HG03064 (cell line): ENCODE data around the gene SKOR2.

Source experiments
- ATAC-seq: cut with Tn5 transposase; IDR thresholded peaks from one replicate; pipeline ENCODE4 v1.9.1; 2021; ENCODE audit warnings: low read depth; ENCODE audit not compliant: unreplicated experiment

The SKOR2 gene

DNA sequence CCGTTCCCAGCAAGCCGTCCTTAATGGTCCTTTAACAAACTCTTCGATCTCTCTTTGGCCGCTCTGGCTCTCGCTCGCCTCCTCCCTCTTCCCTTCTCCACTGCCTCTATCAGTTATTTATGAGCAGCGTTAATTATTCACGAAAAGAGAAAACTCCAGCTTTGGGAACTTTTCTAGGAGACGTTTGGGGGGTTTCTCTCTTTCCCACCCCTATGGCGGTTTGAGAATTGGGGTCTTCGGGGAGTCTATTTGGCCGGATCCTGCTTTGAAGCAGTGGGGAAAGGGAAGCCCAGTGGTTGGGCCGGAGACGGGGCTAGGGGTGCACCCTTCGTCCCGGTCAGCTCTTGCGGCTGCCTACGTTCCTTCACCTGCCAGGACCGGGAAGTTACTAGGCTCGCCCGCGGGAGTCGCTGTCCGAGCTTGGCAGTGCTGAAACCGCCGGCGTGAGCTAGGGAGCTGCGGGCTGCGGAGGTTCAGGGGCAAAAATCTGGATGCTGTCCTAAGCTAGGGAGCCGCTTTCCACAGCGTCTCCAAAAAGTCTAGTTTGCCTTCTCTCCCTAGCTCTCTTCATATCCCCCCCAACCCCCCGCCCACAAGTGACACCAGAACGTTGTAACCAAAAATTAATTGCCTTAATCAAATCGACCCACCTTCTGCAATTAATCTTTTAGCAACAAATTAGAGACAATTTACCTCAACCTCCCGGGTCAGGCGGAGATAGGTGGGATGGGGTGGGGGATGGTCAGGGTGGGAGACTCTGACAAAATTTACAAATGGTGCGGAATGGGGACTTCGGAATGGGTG, 8.9 kb upstream of the SKOR2 start:
- no peak for ATAC-seq

DNA sequence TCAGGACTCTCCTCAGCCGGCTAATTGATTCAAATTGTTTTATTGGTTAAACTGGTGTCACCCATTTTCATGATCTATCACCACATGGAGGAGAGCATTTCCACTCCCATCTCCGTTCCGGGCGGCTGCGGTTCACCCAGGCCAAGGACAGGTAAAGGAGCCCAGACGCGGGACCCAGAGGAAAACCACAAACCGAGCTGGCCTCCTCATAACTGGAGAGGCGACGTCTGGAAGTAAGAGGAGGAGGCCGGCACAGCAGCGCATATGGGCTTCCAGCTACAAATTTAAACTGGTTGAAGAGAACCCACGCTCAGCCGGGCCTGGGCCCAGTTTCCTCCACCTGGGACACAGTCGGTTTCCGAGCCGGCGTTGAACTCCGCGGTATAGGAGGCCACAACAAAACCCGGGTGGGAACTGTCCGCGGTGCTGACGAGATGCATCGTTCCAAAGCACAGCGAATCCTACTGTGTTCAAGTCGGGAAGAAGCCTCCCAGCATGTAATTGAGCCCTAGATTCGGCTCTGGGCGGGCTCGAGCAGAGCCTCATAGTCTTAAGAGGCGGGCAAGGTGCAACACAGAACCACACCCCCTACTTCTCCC, 3.0 kb upstream of the SKOR2 start:
- ATAC-seq: no peak

DNA sequence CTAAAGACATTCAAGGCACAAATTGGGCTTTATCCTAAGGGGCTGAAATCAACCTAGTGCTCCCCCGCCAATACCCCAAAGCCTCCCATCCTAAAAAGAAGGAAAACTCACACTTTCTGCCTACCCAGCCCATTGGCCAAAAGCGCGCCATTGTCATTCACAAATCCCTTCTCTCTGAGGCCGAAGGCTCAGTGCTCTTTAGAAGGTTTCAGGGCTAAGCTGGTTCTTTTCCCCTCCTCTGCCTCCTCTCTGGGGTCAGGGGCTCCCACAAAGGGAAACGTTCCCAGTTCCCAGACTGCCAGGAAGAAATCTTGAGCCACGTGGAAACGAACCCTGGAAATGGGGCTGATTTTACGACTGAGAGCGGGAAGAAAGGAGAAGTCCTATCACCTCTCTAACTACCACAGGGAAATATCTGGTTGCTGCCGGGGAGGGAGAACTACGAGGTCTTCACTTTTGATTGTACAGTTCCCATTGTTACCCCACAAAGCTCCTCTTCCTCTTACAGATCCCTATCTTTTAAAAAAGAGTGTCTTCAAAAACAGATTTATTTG, 1.7 kb upstream of the SKOR2 start:
- no peak for ATAC-seq

DNA sequence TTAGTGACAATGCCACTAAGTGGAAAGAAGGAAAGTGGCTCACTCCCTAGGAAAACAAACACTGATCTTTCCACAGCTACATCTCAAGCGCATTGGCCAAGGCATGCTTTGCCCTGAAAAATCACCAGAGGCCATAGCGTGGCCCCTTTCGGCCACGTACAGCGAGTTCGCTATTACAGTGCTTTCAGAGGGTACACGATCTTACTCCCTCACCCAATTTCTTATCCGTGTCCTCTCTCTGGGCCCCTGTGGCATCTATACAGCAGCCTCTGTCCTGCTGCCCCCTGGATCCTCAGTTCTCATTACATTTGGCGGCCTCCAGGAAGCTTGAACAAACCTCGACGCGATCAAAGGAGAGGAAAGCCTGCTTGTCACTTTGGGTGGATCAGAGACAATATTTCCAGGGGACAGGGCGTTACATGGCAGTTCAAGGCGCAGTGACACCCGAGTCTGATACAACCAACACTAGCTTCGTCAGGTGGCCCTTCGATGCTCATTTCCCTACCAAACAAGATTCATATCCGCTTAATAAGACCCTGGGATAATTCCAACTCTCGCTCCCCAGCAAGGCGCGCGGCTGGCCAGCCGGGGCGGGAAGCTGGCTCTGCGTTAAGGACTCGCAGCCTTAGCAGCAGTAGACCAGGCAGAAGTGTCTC, 941 bp downstream of the SKOR2 start:
- no peak for ATAC-seq

DNA sequence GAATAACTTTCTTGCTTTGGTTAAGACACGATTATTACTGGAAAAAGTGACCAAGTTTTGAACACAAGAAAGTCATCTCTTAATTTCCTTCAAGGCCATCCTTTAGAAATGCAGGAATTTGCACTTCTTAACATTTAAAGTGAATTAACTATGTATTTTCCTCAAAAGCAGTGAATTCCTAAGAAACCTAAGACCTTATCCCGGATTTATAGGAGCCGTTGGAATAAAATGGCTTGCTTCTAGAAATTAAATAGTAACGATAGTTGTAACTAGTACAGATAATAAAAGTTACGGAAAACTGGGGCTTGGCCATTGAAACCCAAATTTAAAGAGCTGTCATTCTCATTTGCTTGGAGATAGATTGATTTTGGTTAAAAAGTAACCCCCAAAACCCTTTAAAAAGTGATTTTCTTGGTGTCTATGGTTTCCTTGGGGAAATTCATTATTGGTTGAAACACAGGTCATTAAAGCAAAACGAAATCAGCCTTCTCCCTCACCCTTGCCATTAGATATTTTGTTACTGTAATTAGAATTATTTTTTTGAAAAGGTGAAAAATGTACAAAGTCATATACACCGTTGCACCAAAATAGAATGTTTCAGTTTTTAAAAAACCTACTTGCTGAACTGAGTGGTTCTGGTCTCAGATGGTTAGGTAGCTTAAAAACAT, 2.0 kb downstream of the SKOR2 start:
- no peak for ATAC-seq

DNA sequence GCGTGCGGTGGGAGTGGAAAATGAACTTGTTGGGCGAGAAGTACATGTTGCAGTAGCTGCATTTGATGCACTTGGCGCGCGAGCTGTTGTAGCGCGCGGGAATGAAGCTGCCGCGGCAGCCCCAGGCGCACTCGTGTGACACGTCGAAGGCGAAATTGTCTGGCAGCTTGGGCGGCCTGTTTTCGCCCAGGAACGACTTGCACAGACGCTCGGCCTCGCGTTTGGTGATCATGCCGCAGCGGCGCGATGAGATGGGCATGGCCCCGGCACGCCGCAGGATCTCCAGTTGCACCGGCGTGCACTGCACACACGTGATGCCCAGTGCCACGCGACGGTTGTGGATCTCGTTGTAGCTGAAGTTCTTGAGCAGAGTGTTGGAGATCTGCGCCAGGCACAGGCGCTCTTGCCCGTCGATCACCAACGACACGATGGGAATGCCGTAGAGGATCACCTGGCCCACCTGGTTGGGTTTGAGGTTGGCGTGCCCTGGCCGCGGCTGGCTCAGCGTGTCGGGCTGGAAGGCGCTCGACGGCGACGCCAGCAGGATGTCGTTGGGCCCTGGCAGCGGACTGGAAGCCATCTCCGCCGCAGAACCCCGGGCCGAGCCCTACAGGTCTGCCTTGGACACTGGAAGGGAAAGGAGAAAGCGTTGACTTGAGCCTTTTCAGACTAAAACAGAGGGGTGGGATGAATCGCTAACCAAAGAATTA, 2.7 kb downstream of the SKOR2 start:
- no peak for ATAC-seq

DNA sequence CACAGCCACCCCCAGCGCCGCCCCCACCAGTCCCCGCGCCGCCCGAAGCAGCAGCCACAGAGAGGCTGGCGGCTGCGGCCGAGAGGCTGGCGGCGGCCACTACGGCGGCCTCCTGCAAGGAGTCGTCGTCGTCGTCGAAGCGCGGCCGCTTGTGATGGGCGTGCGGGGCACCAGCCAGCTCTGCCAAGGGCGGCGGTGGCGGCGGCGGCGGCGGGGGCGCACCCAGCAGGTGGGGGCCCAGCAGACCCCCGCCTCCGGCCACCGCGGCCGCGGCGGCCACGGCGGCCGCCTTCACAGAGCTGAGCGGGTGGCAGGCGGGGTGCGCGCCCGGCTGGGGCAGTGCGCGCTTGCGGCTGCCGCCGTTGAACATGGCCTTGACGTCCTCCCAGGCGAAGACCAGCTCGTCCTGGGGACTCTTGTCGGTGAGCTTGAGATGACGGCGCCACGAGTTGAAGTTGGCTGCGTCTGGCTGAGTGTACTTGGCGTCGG, 3.3 kb downstream of the SKOR2 start:
- ATAC-seq: no peak

DNA sequence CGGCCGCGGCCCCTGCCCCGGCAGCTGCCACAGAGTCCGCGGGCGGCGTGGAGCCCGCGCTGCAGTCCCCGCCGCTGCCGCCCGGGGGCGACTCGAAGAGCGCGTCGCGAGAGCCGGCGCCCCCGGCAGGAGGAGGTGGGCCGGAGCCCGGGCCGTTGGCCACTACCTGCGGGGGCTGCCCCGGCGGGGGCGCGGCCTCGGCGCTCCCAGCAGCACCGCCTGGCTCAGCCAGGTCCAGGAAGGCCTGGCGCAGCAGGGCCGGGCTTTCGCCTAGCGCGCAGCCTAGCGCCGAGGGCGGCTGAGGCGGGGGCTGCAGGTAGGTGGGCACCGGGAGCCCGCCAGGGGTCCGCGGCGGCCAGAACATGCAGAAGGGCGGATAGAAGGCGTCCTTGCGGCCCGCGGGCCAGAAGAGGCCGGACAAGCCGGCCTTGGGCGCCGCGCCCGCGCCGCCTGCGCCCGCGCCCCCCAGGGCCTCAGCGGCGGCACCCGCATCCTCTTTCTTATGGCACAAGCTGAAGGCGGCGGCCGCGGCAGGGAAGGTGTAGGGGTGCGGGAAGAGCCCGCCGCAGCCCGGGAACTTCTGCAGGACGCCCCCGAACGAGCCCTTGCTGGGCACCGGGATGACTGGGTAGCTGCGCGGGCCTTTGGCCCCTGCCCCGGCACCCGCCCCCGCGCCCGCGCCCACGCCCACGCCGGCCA, 3.9 kb downstream of the SKOR2 start:
- no peak for ATAC-seq

DNA sequence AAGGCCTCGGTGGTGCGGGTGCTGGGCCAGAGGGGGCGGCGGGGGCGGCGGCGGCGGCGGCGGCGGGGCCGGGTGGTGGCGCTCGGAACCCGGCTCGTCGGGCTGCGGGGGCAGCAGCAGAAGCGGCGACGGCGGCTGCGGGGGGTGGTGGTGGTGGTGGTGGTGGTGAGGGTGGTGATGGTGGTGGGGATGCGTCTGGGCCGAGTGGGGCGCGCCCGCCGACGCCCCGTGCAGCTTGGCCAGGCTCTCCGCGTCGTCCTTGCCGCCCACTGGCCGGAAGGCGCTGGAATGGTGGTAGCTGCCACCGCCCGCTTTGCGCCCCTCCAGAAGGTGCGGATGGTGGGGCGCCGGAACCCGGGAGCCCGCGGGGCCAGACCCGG, 4.4 kb downstream of the SKOR2 start:
- no peak for ATAC-seq

DNA sequence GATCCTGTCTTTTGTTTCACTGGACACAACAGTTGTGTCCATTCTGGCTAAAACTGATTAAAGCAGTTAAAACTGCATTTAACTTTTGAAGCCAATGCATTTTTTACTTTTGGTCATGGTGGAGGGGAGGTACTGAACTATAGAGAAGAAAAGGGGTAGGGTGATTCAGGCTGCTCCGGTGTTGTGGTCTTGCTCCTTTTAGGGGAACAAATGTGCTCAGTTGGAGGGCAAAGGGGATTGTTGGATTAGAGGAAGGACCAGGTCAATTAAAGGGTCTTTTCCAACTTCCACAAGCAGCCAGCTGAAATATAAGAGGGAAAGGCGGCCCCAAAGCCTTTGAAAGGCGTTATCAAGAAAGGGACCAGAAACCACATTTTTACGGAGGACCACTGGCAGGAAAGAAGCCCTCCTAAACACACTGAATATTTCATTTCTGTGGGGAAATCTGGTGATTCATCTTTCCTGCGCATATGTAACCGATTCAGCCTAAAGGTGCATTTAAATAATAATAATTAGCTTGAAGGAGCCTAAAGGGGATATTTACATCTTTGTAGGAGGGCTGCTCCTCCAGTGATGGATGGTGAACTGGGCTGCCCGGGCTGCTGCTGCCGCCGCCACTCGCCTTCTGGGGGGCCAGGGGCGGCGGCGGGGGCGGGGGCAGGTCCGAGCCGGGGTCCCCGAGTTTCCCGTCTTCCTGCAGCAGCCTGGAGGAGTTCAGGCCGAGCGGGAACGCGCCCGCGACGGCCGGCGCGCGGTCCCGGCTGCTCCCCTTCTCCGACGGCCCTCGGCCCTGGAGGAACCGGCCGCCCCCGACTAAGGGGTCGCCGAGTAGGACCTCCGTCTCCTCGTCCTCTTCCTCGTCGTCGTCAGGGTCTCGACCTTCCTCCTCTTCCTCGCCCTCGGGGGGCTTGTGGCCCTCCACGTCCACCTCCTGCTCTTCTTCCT, 5.2 kb downstream of the SKOR2 start:
- no peak for ATAC-seq

DNA sequence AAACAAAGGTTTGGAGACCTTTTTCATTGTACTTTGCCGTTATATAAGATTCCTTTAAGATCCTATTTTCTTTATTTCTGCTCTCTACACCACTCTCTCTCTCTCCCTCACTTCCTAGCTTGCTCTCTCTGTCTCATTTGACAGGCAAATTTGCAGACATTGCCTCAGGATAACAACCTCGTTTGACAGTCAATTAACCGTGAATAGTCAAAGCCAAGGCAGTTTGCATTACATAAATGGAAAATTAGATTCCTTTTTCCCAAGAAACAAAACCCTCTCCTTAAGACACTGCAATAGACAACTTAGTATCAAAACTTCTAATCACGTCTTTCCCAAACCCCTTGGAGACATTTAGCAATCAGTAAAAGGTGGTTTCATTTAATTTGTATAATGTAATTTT, 7.4 kb downstream of the SKOR2 start:
- no peak for ATAC-seq

DNA sequence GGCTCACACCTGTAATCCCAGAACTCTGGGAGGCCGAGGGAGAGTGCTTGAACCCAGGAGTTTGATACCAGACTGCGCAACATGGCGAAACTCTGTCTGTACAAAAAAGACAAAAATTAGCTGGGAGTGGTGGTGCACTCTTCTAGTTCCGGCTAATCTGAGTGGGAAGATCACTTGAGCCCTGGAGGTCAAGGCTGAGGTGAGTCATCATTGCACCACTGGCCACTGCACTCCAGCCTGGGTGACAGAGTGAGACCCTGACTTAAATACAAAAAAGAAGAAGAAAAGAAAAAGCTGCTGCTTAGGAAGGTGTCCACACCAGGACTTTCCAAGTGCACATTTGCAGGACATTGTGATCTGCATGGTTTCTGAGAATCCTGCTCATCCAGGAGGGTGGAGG, 16.4 kb downstream of the SKOR2 start:
- no peak for ATAC-seq

DNA sequence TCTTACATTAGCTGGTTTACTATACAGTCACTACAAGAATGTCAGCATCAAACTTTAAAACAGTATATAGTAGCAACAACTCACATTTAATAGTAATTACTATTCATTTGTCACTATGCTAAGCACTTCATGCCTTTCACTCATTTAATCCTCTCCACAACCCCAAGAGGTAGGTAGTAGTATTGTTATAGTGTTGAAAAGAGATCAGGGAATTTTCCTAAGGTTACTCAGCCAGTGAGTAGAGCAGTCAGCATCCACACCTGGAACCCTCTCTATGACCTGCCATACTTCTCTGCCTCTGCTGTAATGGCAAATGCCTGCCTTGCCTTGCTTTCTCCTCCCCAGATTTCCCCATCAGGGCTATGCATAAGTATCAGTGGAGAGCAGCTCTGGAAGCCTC, 24.8 kb downstream of the SKOR2 start:
- ATAC-seq: no peak

DNA sequence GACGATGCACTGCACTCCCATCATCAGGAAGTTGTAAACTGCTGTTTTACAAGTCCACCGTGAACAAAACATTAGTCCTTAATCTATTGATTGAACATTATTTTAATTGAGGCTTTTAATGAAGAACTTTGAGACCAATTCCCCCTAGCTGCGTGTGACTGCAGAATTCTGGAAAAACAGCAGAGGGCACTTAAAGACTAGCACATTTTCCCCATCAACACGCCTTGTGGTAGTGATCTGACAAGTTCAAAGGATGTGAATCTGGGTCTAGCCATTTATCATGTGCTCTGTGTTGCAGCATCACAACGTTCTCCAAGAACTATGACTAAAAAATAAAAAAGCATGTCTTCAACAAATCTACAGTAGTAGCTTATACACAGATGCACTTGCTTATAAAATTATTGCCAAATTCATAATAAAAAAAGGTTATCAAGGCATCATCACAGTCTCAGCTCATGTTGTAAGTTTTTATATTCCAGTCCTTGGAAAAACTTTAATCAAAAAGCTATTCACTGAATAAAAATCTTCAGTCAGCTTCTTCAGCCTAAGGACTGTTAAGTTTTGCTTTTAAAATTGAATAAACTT, 35.8 kb downstream of the SKOR2 start:
- ATAC-seq: no peak

DNA sequence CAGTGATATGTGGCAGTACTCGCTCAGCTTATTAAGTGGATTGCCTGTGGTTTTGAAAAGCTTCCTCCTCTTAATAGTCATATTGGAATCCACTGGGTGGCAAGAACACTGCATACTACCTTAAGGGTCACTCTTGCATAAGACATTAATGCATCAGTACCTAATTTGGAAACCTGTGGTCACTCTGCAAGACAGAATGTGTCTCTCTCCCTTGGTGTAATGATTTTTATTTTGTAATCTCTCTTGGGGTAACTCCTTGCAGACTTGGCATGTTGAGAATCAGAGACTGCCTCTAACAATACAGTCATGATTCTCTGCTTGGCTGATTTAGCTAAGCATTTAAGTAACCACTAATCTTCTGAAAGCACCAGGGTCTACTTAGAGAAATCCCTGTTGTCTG, 42.3 kb downstream of the SKOR2 start:
- ATAC-seq: no peak

DNA sequence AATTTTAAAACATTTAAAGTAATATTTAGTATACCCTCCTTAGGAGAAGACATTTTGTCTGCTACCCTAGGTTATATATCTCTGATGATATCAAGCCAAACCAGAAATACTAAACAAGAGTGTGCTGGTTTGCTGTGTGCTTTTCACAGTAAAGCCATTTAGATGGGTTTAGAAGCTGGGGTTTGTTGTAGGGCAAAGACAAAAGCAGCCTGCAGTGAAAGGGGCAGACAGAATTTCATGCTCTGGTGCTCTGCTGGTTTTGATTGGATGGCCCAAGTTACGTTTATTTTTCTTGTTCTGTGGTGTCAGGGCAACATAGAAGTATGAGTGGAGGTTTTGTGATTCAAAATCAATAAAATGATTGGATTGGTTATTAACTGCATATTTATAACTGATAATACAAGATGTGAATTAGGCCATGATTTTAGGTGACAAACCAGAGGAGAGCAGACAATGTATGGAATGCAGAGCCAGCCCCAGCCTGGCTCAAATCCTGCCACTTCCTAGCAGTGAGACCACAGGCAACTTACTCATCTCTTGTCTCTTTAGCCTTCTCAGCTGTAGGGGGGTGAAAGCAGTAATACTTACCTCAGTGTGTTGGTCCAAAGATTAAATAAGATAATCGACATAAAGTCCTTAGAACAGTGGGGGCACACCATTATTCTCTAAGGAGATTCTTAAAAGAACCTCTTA, 44.4 kb downstream of the SKOR2 start:
- ATAC-seq: no peak

DNA sequence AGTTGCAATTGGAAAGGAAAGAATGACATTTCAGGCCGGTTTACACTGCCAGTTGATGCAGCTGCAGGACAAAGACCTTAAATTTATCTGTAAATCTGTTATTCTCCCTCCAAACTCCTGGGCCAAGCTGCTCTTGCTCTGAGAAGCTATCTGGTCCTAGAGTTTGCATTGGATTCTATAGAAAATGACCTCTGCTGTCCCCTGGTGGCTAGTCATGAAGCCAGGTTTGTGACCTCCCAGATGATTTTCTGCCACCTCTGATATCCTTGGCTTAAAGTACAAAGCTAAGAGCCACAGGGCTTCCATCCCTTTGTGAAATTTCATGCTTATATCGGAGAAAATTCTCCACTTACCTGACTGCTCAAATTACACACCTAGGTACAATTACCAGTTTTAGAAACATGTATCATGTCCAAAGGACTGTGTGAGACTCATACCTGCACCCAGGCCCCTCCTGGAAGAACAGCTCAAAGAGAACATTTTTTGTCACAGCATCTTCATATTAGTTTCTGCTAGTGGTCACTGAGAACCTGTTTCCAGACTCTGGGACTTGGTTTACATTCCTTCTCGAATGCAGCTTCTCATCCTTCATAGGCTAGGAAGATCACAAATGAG, 46.4 kb downstream of the SKOR2 start:
- no peak for ATAC-seq
